DMS 273 (cell line): ENCODE measurements around the gene ADGRG7.
A peak's percentile ranks its signal among the peaks of the same experiment; 100 is the strongest.
"Not testable (repeated sequence)": the region's sequence is repeated elsewhere in the genome, so short reads cannot be mapped to it uniquely, and the experiment has no call there.

ENCODE experiments used
- DNase-seq: peaks from one replicate; lab custom pipeline; 2025; ENCODE audit not compliant: unreplicated experiment; lab: John Stamatoyannopoulos, UW

The ADGRG7 gene

DNA sequence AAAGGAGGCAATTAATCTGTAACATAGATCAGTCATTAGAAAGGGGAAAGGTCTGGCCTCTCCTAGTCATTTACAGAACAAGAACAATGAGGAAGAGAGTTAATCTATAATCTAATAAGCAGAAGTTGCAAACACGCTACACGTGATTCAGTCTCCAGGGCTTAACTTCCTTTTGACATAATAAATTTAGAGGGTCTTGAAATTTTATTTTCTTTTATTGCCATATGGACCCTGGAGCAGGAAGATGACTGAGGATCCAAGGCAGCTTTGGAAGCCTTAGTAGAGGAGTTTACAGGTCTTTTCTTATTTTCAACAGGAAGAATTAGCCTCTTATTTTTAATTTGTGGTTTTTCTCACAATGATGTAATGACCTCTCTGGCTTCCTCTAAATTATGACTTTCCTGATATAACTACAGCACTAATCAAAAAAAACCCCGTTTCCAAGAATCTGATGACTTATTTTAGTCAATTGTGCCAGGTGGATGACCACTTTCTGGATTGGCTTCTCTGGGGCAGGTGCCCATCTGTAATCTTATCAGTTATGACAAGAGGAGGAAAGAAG, 32.2 kb downstream of the ADGRG7 start:
- DNase-seq: no peak

- no peak for DNase-seq
Observed at GRCh38 chr3:100645913-100646312, 36.5 kb downstream of the ADGRG7 start.

- no peak for DNase-seq
Observed at GRCh38 chr3:100647171-100647570, 37.8 kb downstream of the ADGRG7 start.

DNA sequence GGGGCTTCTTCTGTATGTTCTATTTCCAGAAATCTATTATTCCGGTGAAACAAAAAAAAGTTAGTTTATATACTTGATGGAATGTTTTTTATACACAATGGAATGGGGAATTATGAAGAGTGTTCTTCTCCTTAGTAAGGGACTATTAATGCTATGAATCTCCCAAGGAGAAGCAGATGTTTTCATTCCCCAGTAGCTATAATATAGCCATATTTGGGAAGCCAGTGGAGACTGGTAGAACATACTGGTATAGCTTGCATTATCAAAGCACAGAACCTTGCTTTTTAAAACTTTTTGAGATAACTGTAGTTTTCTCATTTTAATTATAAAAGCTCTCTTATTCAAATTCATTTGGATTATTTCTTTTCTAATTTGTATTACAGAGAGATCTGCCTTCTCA, 38.3 kb downstream of the ADGRG7 start:
- DNase-seq: no peak

DNA sequence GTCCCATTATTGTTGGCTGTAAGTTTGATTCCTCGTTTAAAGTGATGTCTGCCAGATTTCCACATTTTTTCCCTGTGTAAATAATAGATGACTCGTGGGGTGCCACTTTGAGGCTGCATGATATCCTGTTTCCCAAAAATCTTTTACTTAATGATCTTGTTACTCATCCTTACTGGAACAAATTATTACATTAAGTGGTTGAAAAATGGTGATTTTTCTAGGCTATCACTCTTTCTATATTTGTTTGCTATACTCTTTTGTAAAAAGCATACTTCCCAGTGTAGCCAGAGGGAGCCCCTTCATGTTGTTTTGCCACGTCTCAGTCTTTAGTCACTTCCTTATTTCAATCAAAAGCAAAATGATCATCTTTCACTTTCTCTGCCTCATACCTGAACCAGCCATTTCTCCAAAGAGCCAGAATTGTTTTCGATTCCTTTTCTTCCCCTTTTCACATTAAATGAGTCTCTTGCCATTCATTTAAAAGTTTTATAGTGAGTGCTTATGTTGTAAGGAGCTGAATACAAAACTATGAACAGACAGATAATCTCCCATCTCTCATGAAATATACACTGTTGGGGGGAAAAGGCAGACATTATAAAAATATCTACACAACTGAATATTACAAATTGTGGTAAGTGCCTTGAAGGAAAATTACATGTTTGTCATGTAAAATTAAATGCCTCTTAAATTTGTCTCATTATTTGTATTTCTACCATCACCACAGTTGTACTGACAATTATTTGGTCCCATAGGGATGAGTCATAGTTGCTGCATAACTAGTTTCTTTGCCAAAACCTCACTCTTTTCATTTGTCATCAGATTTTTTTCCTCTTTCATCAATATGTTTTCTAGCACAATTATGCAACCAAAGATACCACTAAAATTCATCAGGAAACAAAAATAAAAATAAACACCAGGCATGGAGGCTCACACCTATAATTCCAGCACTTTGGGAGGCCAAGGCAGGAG, 41.5 kb downstream of the ADGRG7 start:
- DNase-seq: no peak

DNA sequence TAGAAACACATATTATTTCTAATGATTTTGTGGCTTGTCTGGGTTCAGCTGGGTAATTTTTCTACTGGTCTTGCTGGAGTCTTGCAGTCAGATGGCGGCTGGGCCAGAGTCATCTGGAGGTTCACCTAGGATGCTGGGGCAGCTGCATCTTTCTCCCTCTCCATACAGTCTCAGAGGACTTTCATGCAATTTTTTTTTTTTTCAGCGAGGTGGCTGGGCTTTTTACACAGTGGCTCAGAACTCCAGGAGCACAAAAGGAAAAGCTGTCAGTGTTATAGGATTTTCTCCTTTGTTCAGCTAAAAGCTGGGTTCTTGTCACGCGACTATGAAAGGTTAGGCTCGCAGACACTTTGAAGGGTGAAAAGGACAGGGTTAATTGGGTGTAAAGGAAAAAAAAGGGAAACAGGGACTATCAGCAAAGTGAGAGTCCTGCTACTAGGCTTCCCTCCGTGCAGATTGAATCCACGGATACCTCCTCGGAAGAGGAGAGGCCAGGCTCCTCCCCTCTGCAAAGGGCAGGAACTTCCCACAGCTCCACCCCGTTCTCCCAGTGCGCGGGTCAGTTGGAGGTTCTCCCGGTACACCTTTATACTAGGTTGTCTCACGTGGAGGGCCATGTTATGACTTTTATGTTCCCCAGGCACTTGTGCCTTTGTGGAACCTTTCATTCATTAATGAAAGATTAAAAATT, 44.3 kb downstream of the ADGRG7 start:
- DNase-seq: no peak

- DNase-seq: no peak
Observed at GRCh38 chr3:100656945-100657344, 47.5 kb downstream of the ADGRG7 start.

- not testable (repeated sequence) for DNase-seq
Observed at GRCh38 chr3:100661294-100661693, 51.9 kb downstream of the ADGRG7 start.

- DNase-seq: peak; percentile 18
Observed at GRCh38 chr3:100662113-100662823, 52.9 kb downstream of the ADGRG7 start.

- no peak for DNase-seq
Observed at GRCh38 chr3:100665230-100665629, 55.8 kb downstream of the ADGRG7 start.

GRCh38 chr3:100666699-100667098, 57.3 kb downstream of the ADGRG7 start:
- not testable (repeated sequence) for DNase-seq

DNA sequence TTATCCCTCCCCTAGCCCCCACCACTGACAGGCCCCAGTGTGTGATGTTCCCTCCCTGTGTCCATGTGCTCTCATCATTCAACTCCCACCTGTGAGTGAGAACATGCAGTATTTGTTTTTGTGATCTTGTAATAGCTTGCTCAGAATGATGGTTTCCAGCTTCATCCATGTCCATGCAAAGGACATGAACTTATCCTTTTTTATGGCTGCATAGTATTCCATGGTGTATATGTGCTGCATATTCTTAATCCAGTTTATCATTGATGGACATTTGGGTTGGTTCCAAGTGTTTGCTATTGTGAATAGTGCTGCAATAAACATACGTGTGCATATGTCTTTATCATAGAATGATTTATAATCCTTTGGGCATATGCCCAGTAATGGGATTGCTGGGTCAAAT, 57.9 kb downstream of the ADGRG7 start:
- not testable (repeated sequence) for DNase-seq

GRCh38 chr3:100670995-100671394, 61.6 kb downstream of the ADGRG7 start:
- DNase-seq: not testable (repeated sequence)

DNA sequence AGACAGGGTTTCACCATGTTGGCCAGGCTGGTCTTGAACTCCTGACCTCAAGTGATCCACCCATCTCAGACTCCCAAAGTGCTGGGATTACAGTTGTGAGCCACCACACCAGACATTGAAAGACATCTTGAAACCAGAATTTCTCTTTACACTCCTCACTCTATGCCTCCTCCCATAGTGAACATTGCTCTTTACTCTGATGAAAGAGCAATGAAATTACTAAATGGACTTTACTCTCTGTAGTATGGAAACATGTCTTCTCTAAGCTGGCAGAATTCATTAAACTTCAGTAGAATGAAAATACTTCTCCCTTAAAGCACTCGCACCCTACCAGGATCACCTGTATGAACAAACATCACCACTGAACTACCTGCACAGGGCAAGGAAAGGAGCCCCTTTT, 72.1 kb downstream of the ADGRG7 start:
- DNase-seq: no peak

- DNase-seq: no peak
Observed at GRCh38 chr3:100682056-100682853, 72.9 kb downstream of the ADGRG7 start.

- no peak for DNase-seq
Observed at GRCh38 chr3:100682854-100683760, 73.7 kb downstream of the ADGRG7 start.

GRCh38 chr3:100693225-100693624, 83.8 kb downstream of the ADGRG7 start:
- no peak for DNase-seq

DNA sequence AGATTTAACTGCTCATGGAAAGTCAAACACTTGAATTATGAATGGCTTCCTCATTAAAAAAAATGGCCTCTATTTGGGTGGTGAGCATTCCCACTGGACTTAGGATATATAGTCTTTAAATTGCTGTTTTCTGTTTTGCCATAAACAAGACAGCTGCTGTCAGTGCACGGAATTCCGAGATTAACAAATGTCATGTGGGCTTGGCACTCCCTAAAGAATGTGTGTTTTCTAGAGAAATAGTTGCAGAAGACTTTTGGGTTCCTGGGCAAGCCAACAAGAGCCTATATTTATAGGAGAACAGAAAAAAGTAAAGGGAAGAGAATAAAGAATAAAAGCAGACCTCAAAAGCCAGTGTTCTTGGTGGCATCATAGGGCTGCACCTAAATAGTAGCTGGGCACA, 86.3 kb downstream of the ADGRG7 start:
- no peak for DNase-seq

- DNase-seq: no peak
Observed at GRCh38 chr3:100696161-100696560, 86.8 kb downstream of the ADGRG7 start.
